ENCODE data around the gene PRSS57.
"Not testable (repeated sequence)": the region's sequence is repeated elsewhere in the genome, so short reads cannot be mapped to it uniquely, and the experiment has no call there.

PRSS57 gene

GRCh38 chr19:723247-723646, 28.0 kb upstream of the PRSS57 start:
- DNase-seq (ENCODE audit: low read depth, low spot score) = no peak

GRCh38 chr19:722553-723101, 27.4 kb upstream of the PRSS57 start:
- DNase-seq (ENCODE audit: low read depth, low spot score) = no peak

GRCh38 chr19:720345-721160, 25.3 kb upstream of the PRSS57 start:
- DNase-seq (ENCODE audit: low read depth, low spot score) = no peak

- DNase-seq (ENCODE audit: low read depth, low spot score) = no peak
These were observed 24.5 kb upstream of the PRSS57 start for GRCh38 chr19:719636-720344.

- DNase-seq (ENCODE audit: low read depth, low spot score) = no peak
These were observed 23.8 kb upstream of the PRSS57 start for GRCh38 chr19:718991-719512.

GRCh38 chr19:718251-718951, 23.1 kb upstream of the PRSS57 start:
- no peak for DNase-seq (ENCODE audit: low read depth, low spot score)

- DNase-seq (ENCODE audit: low read depth, low spot score) = no peak
These were observed 20.1 kb upstream of the PRSS57 start for GRCh38 chr19:715347-715746.

- no peak for DNase-seq (ENCODE audit: low read depth, low spot score)
These were observed 16.0 kb upstream of the PRSS57 start for GRCh38 chr19:711254-711653.

GRCh38 chr19:710767-711166, 15.5 kb upstream of the PRSS57 start:
- DNase-seq (ENCODE audit: low read depth, low spot score) = no peak

GRCh38 chr19:709965-710571, 14.8 kb upstream of the PRSS57 start:
- DNase-seq (ENCODE audit: low read depth, low spot score) = no peak

GRCh38 chr19:709196-709964, 14.1 kb upstream of the PRSS57 start:
- DNase-seq (ENCODE audit: low read depth, low spot score) = no peak

GRCh38 chr19:708154-709143, 13.2 kb upstream of the PRSS57 start, which contains the start of gene PALM:
PALM (plus strand) TSS chr19:708935; CDS start chr19:709147, 212 bp downstream.
- DNase-seq (ENCODE audit: low read depth, low spot score) = no peak

- no peak for DNase-seq (ENCODE audit: low read depth, low spot score)
These were observed 9.1 kb upstream of the PRSS57 start for GRCh38 chr19:704447-704741.

GRCh38 chr19:703651-704446, 8.6 kb upstream of the PRSS57 start:
- no peak for DNase-seq (ENCODE audit: low read depth, low spot score)

- no peak for DNase-seq (ENCODE audit: low read depth, low spot score)
These were observed 8.0 kb upstream of the PRSS57 start for GRCh38 chr19:703329-703650.

- DNase-seq (ENCODE audit: low read depth, low spot score) = not testable (repeated sequence)
These were observed 7.6 kb upstream of the PRSS57 start for GRCh38 chr19:702847-703246.

- not testable (repeated sequence) for DNase-seq (ENCODE audit: low read depth, low spot score)
These were observed 4.6 kb upstream of the PRSS57 start for GRCh38 chr19:699885-700284.

GRCh38 chr19:698529-698928, 3.3 kb upstream of the PRSS57 start:
- not testable (repeated sequence) for DNase-seq (ENCODE audit: low read depth, low spot score)
